HG02610 (cell line): ENCODE results near the gene CITED4.

Experiments
- ATAC-seq: cut with Tn5 transposase; IDR thresholded peaks from one replicate; pipeline ENCODE4 v1.9.1; 2021; ENCODE audit warnings: mild to moderate bottlenecking, moderate library complexity; ENCODE audit not compliant: unreplicated experiment

Gene CITED4

GRCh38 chr1:40817791-40818263 lies 44.3 kb downstream of the CITED4 start:
- ATAC-seq, result no peak

GRCh38 chr1:40815420-40815819 lies 46.7 kb downstream of the CITED4 start:
- ATAC-seq, result no peak
